K562 (cell line): ENCODE data around the gene IRF9. TPM values are rescaled to one million over a fixed set of nuclear protein-coding genes. Genes with fewer than 3 reads are reported as not detected.

Experiments used
- DMBX1 ChIP-seq: fragments of 250-450 bp; sonication (Bioruptor Pico); IDR thresholded peaks from 2 replicates; pipeline ENCODE4 v1.8.0; 2022; ENCODE audit warnings: inconsistent platforms, mild to moderate bottlenecking, moderate library complexity, borderline replicate concordance
- PHB2 ChIP-seq: fragments of 450-650 bp; IDR thresholded peaks from 2 replicates; pipeline ENCODE4 v1.6.1; 2017; ENCODE audit warnings: low read depth
- RBM34 ChIP-seq: fragments of 200-400 bp; formaldehyde crosslinking; IDR thresholded peaks from 2 replicates; pipeline ENCODE4 v1.6.1; 2018; ENCODE audit warnings: low read length, borderline replicate concordance; ENCODE audit not compliant: insufficient read depth
- SOX6 ChIP-seq: fragments of 450-650 bp; IDR thresholded peaks from 2 replicates; pipeline ENCODE4 v1.6.1; 2014; ENCODE audit warnings: mild to moderate bottlenecking
- TAF1 ChIP-seq: IDR thresholded peaks from 2 replicates; pipeline ENCODE4 v1.6.1; 2011; ENCODE audit warnings: mild to moderate bottlenecking, low read length, moderate library complexity; ENCODE audit not compliant: insufficient read depth, control insufficient read depth, severe bottlenecking; ENCODE audit errors: extremely low read depth
- TCF3 ChIP-seq: sonication (generic); formaldehyde crosslinking; IDR thresholded peaks from 2 replicates; pipeline ENCODE4 v1.4.0; 2020; ENCODE audit warnings: mild to moderate bottlenecking, missing genetic modification reagents
- ZNF146 ChIP-seq: IDR thresholded peaks from one replicate; pipeline ENCODE4 v1.6.1; 2018; ENCODE audit warnings: missing compliant biosample characterization; ENCODE audit not compliant: unreplicated experiment
- ZNF551 ChIP-seq: fragments of 250-450 bp; sonication (Bioruptor Pico); IDR thresholded peaks from 2 replicates; pipeline ENCODE4 v1.5.0; 2021; ENCODE audit warnings: mild to moderate bottlenecking, moderate library complexity
- polyA plus RNA-seq, 8 experiments: library from polyadenylated mRNA; depleted of rRNA in 4 of 8; stranded (reverse) in 5 of 8; unstranded in 3 of 8; fragments of >200 nt; fragmentation: Nextera tagmentation in 2 of 8; fragmentation: Illumina TruSeq in 1 of 8; extraction: Ambion mirVana in 2 of 8; extraction: Trizol in 1 of 8; gene quantifications; 2 replicates each; pipeline versions ENCODE4 v1.2.1 to v1.2.3, GENCODE V29; 2011 to 2014; ENCODE audit warnings: inconsistent platforms in 1 of 8, missing spikeins in 1 of 8
- total RNA-seq, 7 experiments: library from RNA; depleted of rRNA in 6 of 7; stranded (reverse); fragments of >200 nt in 6 of 7; fragmentation: Illumina TruSeq in 2 of 7; extraction: Trizol in 2 of 7; gene quantifications; 2 replicates each; pipeline versions ENCODE4 v1.2.1 to v1.2.3, GENCODE V29; 2011 to 2021; ENCODE audit warnings: low replicate concordance in 1 of 7
- TF ChIP-seq, protein P1 (sequence below): sonication (generic); formaldehyde crosslinking; IDR thresholded peaks from 2 replicates; pipeline ENCODE4 v1.8.1; 2023; ENCODE audit warnings: mild to moderate bottlenecking, missing genetic modification reagents
- TF ChIP-seq, protein P2 (sequence below), 2 experiments: fragments of 450-650 bp in 1 of 2; sonication (generic) in 1 of 2; formaldehyde crosslinking; conservative IDR thresholded peaks; 2 replicates each; pipeline versions ENCODE4 v1.4.0 to v1.8.1; 2020 to 2022; ENCODE audit warnings: mild to moderate bottlenecking in 1 of 2, missing genetic modification reagents in 1 of 2
- TF ChIP-seq, protein P3 (sequence below), 2 experiments: fragments of 250-450 bp in 1 of 2; fragments of 450-650 bp in 1 of 2; sonication (Bioruptor Pico) in 1 of 2; IDR thresholded peaks; 2 replicates each; pipeline versions ENCODE4 v1.6.1 to v1.8.0; 2016 to 2021; ENCODE audit warnings: mild to moderate bottlenecking in 2 of 2, moderate library complexity in 2 of 2, missing compliant biosample characterization in 1 of 2, missing genetic modification characterization in 1 of 2
- TF ChIP-seq, protein P4 (sequence below): sonication (generic); formaldehyde crosslinking; IDR thresholded peaks from 2 replicates; pipeline ENCODE4 v1.8.0; 2022; ENCODE audit warnings: mild to moderate bottlenecking, low read depth, missing genetic modification reagents
- TF ChIP-seq, protein P5 (sequence below): fragments of 450-650 bp; formaldehyde crosslinking; IDR thresholded peaks from 2 replicates; pipeline ENCODE4 v1.4.0; 2020; ENCODE audit warnings: mild to moderate bottlenecking
- TF ChIP-seq, protein P6 (sequence below): sonication (generic); formaldehyde crosslinking; IDR thresholded peaks from 2 replicates; pipeline ENCODE4 v1.8.0; 2023; ENCODE audit warnings: missing genetic modification reagents, mild to moderate bottlenecking, borderline replicate concordance

Gene IRF9
- total and polyA plus RNA-seq, 9 of the 15 experiments (the other 6 are each of a cell fraction or from before 2014, with no cell fraction given): 0.79 to 14.8 (median 6.1) TPM

DNA sequence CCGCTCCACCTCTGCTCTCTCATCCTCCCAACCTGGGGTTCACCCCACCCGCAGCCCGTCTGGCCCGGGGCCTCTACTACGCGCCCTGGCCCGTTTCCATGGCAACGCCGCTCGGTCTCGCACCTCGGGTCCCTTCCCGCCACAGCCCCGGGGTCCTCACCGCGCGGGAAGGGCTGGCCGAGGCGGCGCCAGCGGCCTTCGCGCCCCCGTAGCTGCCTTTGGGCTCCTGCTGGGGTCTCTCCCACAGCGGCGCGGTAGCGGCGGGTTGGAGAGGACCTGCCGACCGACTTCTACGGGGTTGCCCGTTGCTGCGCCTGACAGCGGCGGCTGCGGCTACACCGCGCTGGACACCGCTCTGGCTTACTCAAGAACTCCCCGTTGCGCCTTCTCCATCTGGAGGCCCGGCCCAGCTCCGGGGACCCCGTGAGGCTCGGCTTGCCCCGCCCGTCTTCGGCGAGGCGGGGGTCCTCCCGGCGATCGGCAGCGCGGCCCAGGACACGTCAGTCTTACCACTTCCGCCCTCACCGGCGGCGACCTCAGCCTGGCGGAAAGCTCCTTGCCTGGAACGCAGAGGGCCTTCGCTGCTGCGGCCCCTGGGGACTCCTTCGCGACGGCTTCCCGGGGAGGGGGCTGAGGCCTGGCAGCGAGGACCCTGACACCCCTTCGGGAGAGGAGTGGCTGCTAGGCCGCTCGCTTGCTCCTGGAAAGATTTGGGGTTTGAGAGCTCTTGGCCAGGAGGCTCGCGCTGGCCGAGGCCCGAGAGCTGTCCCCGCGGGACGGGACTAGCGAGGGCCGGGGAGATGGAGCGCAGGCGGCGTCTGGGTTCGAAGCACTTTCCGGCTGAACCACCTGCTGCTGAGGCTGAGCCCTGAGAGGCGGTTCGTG is 34.4 kb downstream of the IRF9 start, which contains the start of gene TM9SF1 (continued):
- TF ChIP-seq, protein P1, sequence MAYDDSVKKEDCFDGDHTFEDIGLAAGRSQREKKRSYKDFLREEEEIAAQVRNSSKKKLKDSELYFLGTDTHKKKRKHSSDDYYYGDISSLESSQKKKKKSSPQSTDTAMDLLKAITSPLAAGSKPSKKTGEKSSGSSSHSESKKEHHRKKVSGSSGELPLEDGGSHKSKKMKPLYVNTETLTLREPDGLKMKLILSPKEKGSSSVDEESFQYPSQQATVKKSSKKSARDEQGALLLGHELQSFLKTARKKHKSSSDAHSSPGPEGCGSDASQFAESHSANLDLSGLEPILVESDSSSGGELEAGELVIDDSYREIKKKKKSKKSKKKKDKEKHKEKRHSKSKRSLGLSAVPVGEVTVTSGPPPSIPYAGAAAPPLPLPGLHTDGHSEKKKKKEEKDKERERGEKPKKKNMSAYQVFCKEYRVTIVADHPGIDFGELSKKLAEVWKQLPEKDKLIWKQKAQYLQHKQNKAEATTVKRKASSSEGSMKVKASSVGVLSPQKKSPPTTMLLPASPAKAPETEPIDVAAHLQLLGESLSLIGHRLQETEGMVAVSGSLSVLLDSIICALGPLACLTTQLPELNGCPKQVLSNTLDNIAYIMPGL (CRISPR knock-in tag): no peak
- no peak for TF ChIP-seq PHB2
- TF ChIP-seq, protein P2, sequence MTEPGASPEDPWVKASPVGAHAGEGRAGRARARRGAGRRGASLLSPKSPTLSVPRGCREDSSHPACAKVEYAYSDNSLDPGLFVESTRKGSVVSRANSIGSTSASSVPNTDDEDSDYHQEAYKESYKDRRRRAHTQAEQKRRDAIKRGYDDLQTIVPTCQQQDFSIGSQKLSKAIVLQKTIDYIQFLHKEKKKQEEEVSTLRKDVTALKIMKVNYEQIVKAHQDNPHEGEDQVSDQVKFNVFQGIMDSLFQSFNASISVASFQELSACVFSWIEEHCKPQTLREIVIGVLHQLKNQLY (CRISPR knock-in tag; conservative IDR thresholded peaks at IDR 0.05): no peak
- TF ChIP-seq, protein P3, sequence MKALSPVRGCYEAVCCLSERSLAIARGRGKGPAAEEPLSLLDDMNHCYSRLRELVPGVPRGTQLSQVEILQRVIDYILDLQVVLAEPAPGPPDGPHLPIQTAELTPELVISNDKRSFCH (CRISPR knock-in tag; IDR thresholded peaks at IDR 0.05): no peak
- TF ChIP-seq, protein P3 (tag; IDR thresholded peaks at IDR 0.05): no peak
- TF ChIP-seq, protein P4, sequence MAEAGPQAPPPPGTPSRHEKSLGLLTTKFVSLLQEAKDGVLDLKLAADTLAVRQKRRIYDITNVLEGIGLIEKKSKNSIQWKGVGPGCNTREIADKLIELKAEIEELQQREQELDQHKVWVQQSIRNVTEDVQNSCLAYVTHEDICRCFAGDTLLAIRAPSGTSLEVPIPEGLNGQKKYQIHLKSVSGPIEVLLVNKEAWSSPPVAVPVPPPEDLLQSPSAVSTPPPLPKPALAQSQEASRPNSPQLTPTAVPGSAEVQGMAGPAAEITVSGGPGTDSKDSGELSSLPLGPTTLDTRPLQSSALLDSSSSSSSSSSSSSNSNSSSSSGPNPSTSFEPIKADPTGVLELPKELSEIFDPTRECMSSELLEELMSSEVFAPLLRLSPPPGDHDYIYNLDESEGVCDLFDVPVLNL: peak; percentile 81
- TF ChIP-seq DMBX1 (CRISPR knock-in tag): 0 out of 2 replicates have a peak, but pooled peaks have one; percentile 52
- TF ChIP-seq TCF3: peak; percentile 7; the same call in 1 of the 2 replicates
- TF ChIP-seq ZNF146 (CRISPR knock-in tag): no peak
- TF ChIP-seq, protein P5, sequence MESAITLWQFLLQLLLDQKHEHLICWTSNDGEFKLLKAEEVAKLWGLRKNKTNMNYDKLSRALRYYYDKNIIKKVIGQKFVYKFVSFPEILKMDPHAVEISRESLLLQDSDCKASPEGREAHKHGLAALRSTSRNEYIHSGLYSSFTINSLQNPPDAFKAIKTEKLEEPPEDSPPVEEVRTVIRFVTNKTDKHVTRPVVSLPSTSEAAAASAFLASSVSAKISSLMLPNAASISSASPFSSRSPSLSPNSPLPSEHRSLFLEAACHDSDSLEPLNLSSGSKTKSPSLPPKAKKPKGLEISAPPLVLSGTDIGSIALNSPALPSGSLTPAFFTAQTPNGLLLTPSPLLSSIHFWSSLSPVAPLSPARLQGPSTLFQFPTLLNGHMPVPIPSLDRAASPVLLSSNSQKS (CRISPR knock-in tag): no peak
- TF ChIP-seq SOX6: 0 out of 2 replicates have a peak, but pooled peaks have one; percentile 6
- TF ChIP-seq TAF1: peak; percentile 57
- TF ChIP-seq, protein P6, sequence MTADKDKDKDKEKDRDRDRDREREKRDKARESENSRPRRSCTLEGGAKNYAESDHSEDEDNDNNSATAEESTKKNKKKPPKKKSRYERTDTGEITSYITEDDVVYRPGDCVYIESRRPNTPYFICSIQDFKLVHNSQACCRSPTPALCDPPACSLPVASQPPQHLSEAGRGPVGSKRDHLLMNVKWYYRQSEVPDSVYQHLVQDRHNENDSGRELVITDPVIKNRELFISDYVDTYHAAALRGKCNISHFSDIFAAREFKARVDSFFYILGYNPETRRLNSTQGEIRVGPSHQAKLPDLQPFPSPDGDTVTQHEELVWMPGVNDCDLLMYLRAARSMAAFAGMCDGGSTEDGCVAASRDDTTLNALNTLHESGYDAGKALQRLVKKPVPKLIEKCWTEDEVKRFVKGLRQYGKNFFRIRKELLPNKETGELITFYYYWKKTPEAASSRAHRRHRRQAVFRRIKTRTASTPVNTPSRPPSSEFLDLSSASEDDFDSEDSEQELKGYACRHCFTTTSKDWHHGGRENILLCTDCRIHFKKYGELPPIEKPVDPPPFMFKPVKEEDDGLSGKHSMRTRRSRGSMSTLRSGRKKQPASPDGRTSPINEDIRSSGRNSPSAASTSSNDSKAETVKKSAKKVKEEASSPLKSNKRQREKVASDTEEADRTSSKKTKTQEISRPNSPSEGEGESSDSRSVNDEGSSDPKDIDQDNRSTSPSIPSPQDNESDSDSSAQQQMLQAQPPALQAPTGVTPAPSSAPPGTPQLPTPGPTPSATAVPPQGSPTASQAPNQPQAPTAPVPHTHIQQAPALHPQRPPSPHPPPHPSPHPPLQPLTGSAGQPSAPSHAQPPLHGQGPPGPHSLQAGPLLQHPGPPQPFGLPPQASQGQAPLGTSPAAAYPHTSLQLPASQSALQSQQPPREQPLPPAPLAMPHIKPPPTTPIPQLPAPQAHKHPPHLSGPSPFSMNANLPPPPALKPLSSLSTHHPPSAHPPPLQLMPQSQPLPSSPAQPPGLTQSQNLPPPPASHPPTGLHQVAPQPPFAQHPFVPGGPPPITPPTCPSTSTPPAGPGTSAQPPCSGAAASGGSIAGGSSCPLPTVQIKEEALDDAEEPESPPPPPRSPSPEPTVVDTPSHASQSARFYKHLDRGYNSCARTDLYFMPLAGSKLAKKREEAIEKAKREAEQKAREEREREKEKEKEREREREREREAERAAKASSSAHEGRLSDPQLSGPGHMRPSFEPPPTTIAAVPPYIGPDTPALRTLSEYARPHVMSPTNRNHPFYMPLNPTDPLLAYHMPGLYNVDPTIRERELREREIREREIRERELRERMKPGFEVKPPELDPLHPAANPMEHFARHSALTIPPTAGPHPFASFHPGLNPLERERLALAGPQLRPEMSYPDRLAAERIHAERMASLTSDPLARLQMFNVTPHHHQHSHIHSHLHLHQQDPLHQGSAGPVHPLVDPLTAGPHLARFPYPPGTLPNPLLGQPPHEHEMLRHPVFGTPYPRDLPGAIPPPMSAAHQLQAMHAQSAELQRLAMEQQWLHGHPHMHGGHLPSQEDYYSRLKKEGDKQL (CRISPR knock-in tag): 0 out of 2 replicates have a peak, but pooled peaks have one; percentile 43
- TF ChIP-seq RBM34: no peak
- no peak for TF ChIP-seq ZNF551 (CRISPR knock-in tag)
